HepG2 (cell line): ENCODE results near the gene KHDC1. TPM values are rescaled to one million over a fixed set of nuclear protein-coding genes. Genes with fewer than 3 reads are reported as not detected.

Source experiments
- ATAC-seq: fragments of 200-7000 bp; cut with Tn5 transposase; 3 replicates; pipeline ENCODE4 v1.9.1; 2020; ENCODE audit warnings: mild to moderate bottlenecking, moderate library complexity
- BruUV-seq: library from RNA; stranded (reverse); fragments of 400-500 nt; replicated peaks from 2 replicates; lab custom pipeline; 2021; lab: Mats Ljungman, UMichigan
- CTCF ChIA-PET: fragments of 300-600 bp; formaldehyde crosslinking; extraction: SDS; loops from one replicate; lab custom pipeline; 2021; ENCODE audit warnings: low total read pairs, inconsistent platforms, low intra/inter-chr PET ratio; lab: Yijun Ruan, JAX
- POLR2A ChIA-PET: fragments of 350-600 bp; sonication (Branson Sonifier 250); formaldehyde crosslinking; loops from one replicate; lab custom pipeline; 2020; ENCODE audit warnings: antibody characterized with exemption, inconsistent platforms; lab: Yijun Ruan, JAX
- DNase-seq: peaks from one replicate; pipeline ENCODE4 v3.0.0-alpha.2; 2015; ENCODE audit warnings: low spot score
- FAIRE-seq: peaks from 3 replicates; lab custom pipeline; 2011; peaks lifted over from hg19 to GRCh38; lab: Jason Lieb, UNC
- H2AFZ ChIP-seq: one replicate; pipeline ENCODE4 v1.6.1; 2011; ENCODE audit warnings: low read length, inconsistent platforms
- H3K27ac ChIP-seq: fragments of 300-600 bp; 3 replicates; pipeline ENCODE4 v1.8.0; 2011; ENCODE audit warnings: mixed run types, mild to moderate bottlenecking, mixed read lengths, low read length, inconsistent platforms; ENCODE audit not compliant: insufficient read depth; ENCODE audit errors: extremely low read length
- H3K27me3 ChIP-seq, 2 experiments: fragments of 200-600 bp in 1 of 2; 2 replicates in 1 of 2; 3 replicates in 1 of 2; pipeline versions ENCODE4 v1.6.0 to v1.8.0; 2011; ENCODE audit warnings: low read length in 2 of 2, mild to moderate bottlenecking in 2 of 2, moderate library complexity in 2 of 2, inconsistent platforms in 1 of 2; ENCODE audit not compliant: insufficient read depth in 2 of 2, control insufficient read depth in 1 of 2
- H3K36me3 ChIP-seq, 2 experiments: fragments of 200-600 bp in 1 of 2; replicated peaks in 1 of 2; 2 replicates in 1 of 2; 3 replicates in 1 of 2; pipeline versions ENCODE4 v1.5.1 to v1.8.0; 2011; ENCODE audit warnings: low read length in 2 of 2, inconsistent platforms in 1 of 2; ENCODE audit not compliant: insufficient read depth in 2 of 2, control insufficient read depth in 1 of 2
- H3K4me1 ChIP-seq: 2 replicates; pipeline ENCODE4 v1.5.1; 2012; ENCODE audit warnings: low read length, inconsistent platforms; ENCODE audit not compliant: insufficient read depth
- H3K4me2 ChIP-seq: 2 replicates; pipeline ENCODE4 v1.6.0; 2011; ENCODE audit warnings: low read depth, low read length, inconsistent platforms
- H3K4me3 ChIP-seq, 3 experiments: fragments of 200-600 bp in 1 of 3; sonication (generic), shearing (Covaris generic) in 1 of 3; replicated peaks in 1 of 3; 2 replicates each; pipeline ENCODE4 v1.5.1; 2011 to 2016; ENCODE audit warnings: low read length in 3 of 3, inconsistent platforms in 2 of 3, low read depth in 2 of 3, mild to moderate bottlenecking in 2 of 3, control low read depth in 1 of 3, mixed read lengths in 1 of 3; ENCODE audit not compliant: insufficient read depth in 1 of 3
- H3K79me2 ChIP-seq: one replicate; pipeline ENCODE4 v1.6.1; 2011; ENCODE audit warnings: low read length, inconsistent platforms; ENCODE audit not compliant: insufficient read depth
- H3K9ac ChIP-seq: 2 replicates; pipeline ENCODE4 v1.6.0; 2011; ENCODE audit warnings: mild to moderate bottlenecking, low read depth, low read length, inconsistent platforms; ENCODE audit not compliant: insufficient read depth
- H3K9me3 ChIP-seq: 2 replicates; pipeline ENCODE4 v1.5.1; 2012; ENCODE audit warnings: mild to moderate bottlenecking, low read length
- H4K20me1 ChIP-seq: 2 replicates; pipeline ENCODE4 v1.6.0; 2011; ENCODE audit warnings: inconsistent platforms, mild to moderate bottlenecking, low read length, moderate library complexity; ENCODE audit not compliant: insufficient read depth
- ETV6 ChIP-seq: sonication (generic); formaldehyde crosslinking; conservative IDR thresholded peaks from 2 replicates; pipeline ENCODE4 v1.4.0; 2020; ENCODE audit warnings: missing genetic modification reagents
- MLXIP ChIP-seq: sonication (generic); formaldehyde crosslinking; IDR thresholded peaks from 2 replicates; pipeline ENCODE4 v1.9.0; 2021; ENCODE audit warnings: missing genetic modification reagents, borderline replicate concordance
- NBN ChIP-seq: fragments of 450-650 bp; conservative IDR thresholded peaks from 2 replicates; pipeline ENCODE4 v1.6.1; 2017
- NRL ChIP-seq: sonication (generic); formaldehyde crosslinking; IDR thresholded peaks from 2 replicates; pipeline ENCODE4 v1.5.0; 2020; ENCODE audit warnings: missing genetic modification reagents, mild to moderate bottlenecking, moderate library complexity, borderline replicate concordance
- RBAK ChIP-seq: sonication (generic); formaldehyde crosslinking; IDR thresholded peaks from 2 replicates; pipeline ENCODE4 v1.5.1; 2020; ENCODE audit warnings: mild to moderate bottlenecking, missing genetic modification reagents
- RFX1 ChIP-seq: fragments of 450-650 bp; IDR thresholded peaks from 2 replicates; pipeline ENCODE4 v1.6.1; 2017
- SOX6 ChIP-seq, 2 experiments: fragments of 450-650 bp in 1 of 2; sonication (generic) in 1 of 2; formaldehyde crosslinking in 1 of 2; IDR thresholded peaks; 2 replicates each; pipeline versions ENCODE4 v1.4.0 to v1.6.1; 2017 to 2020; ENCODE audit warnings: antibody characterized with exemption in 1 of 2, mild to moderate bottlenecking in 1 of 2, missing genetic modification reagents in 1 of 2
- TBX2 ChIP-seq: sonication (generic); formaldehyde crosslinking; IDR thresholded peaks from 2 replicates; pipeline ENCODE4 v1.5.0; 2020; ENCODE audit warnings: missing genetic modification reagents, mild to moderate bottlenecking, borderline replicate concordance
- U2AF1 ChIP-seq: fragments of 200-400 bp; formaldehyde crosslinking; optimal IDR thresholded peaks from 2 replicates; pipeline ENCODE3; 2017; ENCODE audit warnings: mild to moderate bottlenecking, low read depth, low read length
- ZFP82 ChIP-seq: sonication (generic); formaldehyde crosslinking; IDR thresholded peaks from 2 replicates; pipeline ENCODE4 v1.5.1; 2020; ENCODE audit warnings: mild to moderate bottlenecking, missing genetic modification reagents, borderline replicate concordance
- ZKSCAN5 ChIP-seq: sonication (generic); formaldehyde crosslinking; IDR thresholded peaks from 2 replicates; pipeline ENCODE4 v1.5.1; 2020; ENCODE audit warnings: mild to moderate bottlenecking, missing genetic modification reagents
- ZNF513 ChIP-seq: sonication (generic); formaldehyde crosslinking; conservative IDR thresholded peaks from 2 replicates; pipeline ENCODE4 v1.5.0; 2020; ENCODE audit warnings: missing genetic modification reagents
- ZNF709 ChIP-seq: sonication (generic); formaldehyde crosslinking; IDR thresholded peaks from 2 replicates; pipeline ENCODE4 v1.5.0; 2020; ENCODE audit warnings: mild to moderate bottlenecking, missing genetic modification reagents
- ZNF720 ChIP-seq: sonication (generic); formaldehyde crosslinking; IDR thresholded peaks from 2 replicates; pipeline ENCODE4 v1.4.0; 2020; ENCODE audit warnings: missing genetic modification reagents
- ZNF784 ChIP-seq: sonication (generic); formaldehyde crosslinking; IDR thresholded peaks from 2 replicates; pipeline ENCODE4 v1.5.1; 2020; ENCODE audit warnings: missing genetic modification reagents, mild to moderate bottlenecking, borderline replicate concordance
- ZZZ3 ChIP-seq: sonication (generic); formaldehyde crosslinking; IDR thresholded peaks from 2 replicates; pipeline ENCODE4 v1.4.0; 2020; ENCODE audit warnings: missing genetic modification reagents, mild to moderate bottlenecking, borderline replicate concordance
- WGBS: methylation state at CpG from one replicate; pipeline ENCODE4 v1.1.6; 2017; ENCODE audit warnings: low lambda C conversion rate; 5-methylcytosine and 5-hydroxymethylcytosine counted together
- in situ Hi-C: cut with HindIII; loops from 2 replicates; pipeline ENCODE4 v1.10.0; 2017; ENCODE audit warnings: low pct_unique_long_range_greater_than_20kb; ENCODE audit not compliant: extremely low pct_ligation_motif_present
- intact Hi-C: fragments of 100-400 bp; cut with micrococcal nuclease; formaldehyde crosslinking; loops from one replicate; pipeline ENCODE4 v1.10.0; 2022; ENCODE audit not compliant: unreplicated experiment
- polyA plus RNA-seq, 8 experiments: library from polyadenylated mRNA; depleted of rRNA in 3 of 8; stranded (reverse) in 7 of 8; unstranded in 1 of 8; fragments of >200 nt; fragmentation: Illumina TruSeq in 4 of 8; extraction: Trizol in 4 of 8; gene quantifications; 2 replicates each; pipeline versions ENCODE4 v1.2.1 to v1.2.3, GENCODE V29; 2011 to 2016; ENCODE audit warnings: low read depth in 4 of 8, missing spikeins in 1 of 8, mixed read lengths in 1 of 8; ENCODE audit not compliant: insufficient read depth in 1 of 8
- total RNA-seq, 5 experiments: library from RNA; depleted of rRNA; stranded (reverse); fragments of >200 nt; fragmentation: Illumina TruSeq; extraction: Trizol; gene quantifications; 2 replicates each; pipeline ENCODE4 v1.2.3, GENCODE V29; 2016; ENCODE audit warnings: low read depth in 1 of 5

The KHDC1 gene
- total and polyA plus RNA-seq, 2 of the 13 experiments (the other 11 are each of a cell fraction or from before 2014, with no cell fraction given): not detected

- no peak for FAIRE-seq
- POLR2A ChIA-PET: no interaction called here
- in situ Hi-C loops: no loop called here
Measured at GRCh38 chr6:73252703-73253102, 10.3 kb downstream of the KHDC1 start.

GRCh38 chr6:73250016-73250415, 13.0 kb downstream of the KHDC1 start:
- Histone ChIP-seq H3K4me2 (no peak overlapping the region), H3K36me3 (no peaks in the 10 kb centered on the region)
- TF ChIP-seq MLXIP (CRISPR knock-in tag) (no peak), U2AF1 (no peak), ZNF513 (CRISPR knock-in tag) (no peak), ZKSCAN5 (CRISPR knock-in tag) (no peak), NBN (no peak), ZNF709 (CRISPR knock-in tag) (no peak), ETV6 (CRISPR knock-in tag) (no peak), TBX2 (CRISPR knock-in tag) (no peak), RBAK (CRISPR knock-in tag) (no peak), ZZZ3 (no peak), ZNF784 (CRISPR knock-in tag) (no peak), SOX6 (IDR thresholded peaks at IDR 0.05) (no peak), SOX6 (CRISPR knock-in tag; IDR thresholded peaks at IDR 0.05) (no peak), ZFP82 (CRISPR knock-in tag) (no peak), RFX1 (no peak), ZNF720 (CRISPR knock-in tag) (no peak)
- TF ChIP-seq, all 625 proteins: peak for 0
- H2AFZ ChIP-seq: no peak overlapping the region
- POLR2A ChIA-PET: no interaction called here
- no peaks in the 10 kb centered on the region for H3K79me2 ChIP-seq
- no peak for FAIRE-seq
- H4K20me1 ChIP-seq: no peaks in the 10 kb centered on the region
- H3K27ac ChIP-seq: no peak overlapping the region
- 0 out of 5 replicates have a peak, but pooled peaks cover 0 to 2% of the 10 kb centered on the region in 2 experiments for H3K27me3 ChIP-seq
- CTCF ChIA-PET: no interaction called here
- in situ Hi-C loops: no loop called here
- no peak overlapping the region for H3K4me3 ChIP-seq
- no peaks in the 10 kb centered on the region for H3K4me1 ChIP-seq
- no TSS peak for BruUV-seq
- intact Hi-C loops: no loop called here
- ATAC-seq: no peak
- H3K9ac ChIP-seq: no peak overlapping the region
- no peaks in the 10 kb centered on the region for H3K9me3 ChIP-seq
- DNase-seq: no peak

More at GRCh38 chr6:73252703-73253102, 10.3 kb downstream of the KHDC1 start:
- H2AFZ ChIP-seq: no peak overlapping the region
- no peaks in the 10 kb centered on the region for H3K36me3 ChIP-seq
- no peak overlapping the region for H3K27ac ChIP-seq
- intact Hi-C loops: no loop called here
- H3K4me2 ChIP-seq: no peak overlapping the region
- no peaks in the 10 kb centered on the region for H3K9me3 ChIP-seq
- H3K9ac ChIP-seq: no peak overlapping the region
- H4K20me1 ChIP-seq: no peaks in the 10 kb centered on the region
- CTCF ChIA-PET: no interaction called here
- H3K27me3 ChIP-seq: no peaks in the 10 kb centered on the region
- no peak for DNase-seq
- no peaks in the 10 kb centered on the region for H3K79me2 ChIP-seq
- no peak for ATAC-seq
- no peaks in the 10 kb centered on the region for H3K4me1 ChIP-seq
- 0% methylated on average over 2 of the region's 2 CpGs for WGBS
- H3K4me3 ChIP-seq: no peak overlapping the region
- BruUV-seq: no TSS peak
- TF ChIP-seq NRL (CRISPR knock-in tag): no peak
- TF ChIP-seq, all 625 proteins: peak for 0
